SK-N-SH (cell line): ENCODE measurements around the gene PDGFRB. TPM values are rescaled to one million over a fixed set of nuclear protein-coding genes. Genes with fewer than 3 reads are reported as not detected.

Experiments used
- CTCF ChIA-PET: fragments of 300-600, 350-600 bp; formaldehyde crosslinking; extraction: SDS; loops from one replicate; lab custom pipeline; 2021; lab: Yijun Ruan, JAX
- POLR2A ChIA-PET: fragments of 350-600 bp; sonication (Branson Sonifier 250); formaldehyde crosslinking; extraction: SDS; loops from one replicate; lab custom pipeline; 2020; ENCODE audit warnings: antibody characterized with exemption, inconsistent platforms; lab: Yijun Ruan, JAX
- DNase-seq: peaks from one replicate; pipeline ENCODE4 v3.0.0; 2012
- H2AFZ ChIP-seq: fragments of 200-600 bp; sonication (generic); 2 replicates; pipeline ENCODE4 v1.8.1; 2016; ENCODE audit warnings: antibody characterized with exemption, mild to moderate bottlenecking, low read depth
- H3F3A ChIP-seq: fragments of 200-600 bp; sonication (generic); replicated peaks from 2 replicates; pipeline ENCODE3; 2016; ENCODE audit warnings: antibody characterized with exemption, mild to moderate bottlenecking; ENCODE audit not compliant: insufficient read depth
- H3K27ac ChIP-seq, 2 experiments: fragments of 200-500 bp in 1 of 2; fragments of 200-600 bp in 1 of 2; sonication (Bioruptor generic) in 1 of 2; sonication (generic), shearing (Covaris generic) in 1 of 2; 2 replicates each; pipeline versions ENCODE4 v1.5.1 to v1.6.1; 2014 to 2016; ENCODE audit warnings: low read depth in 2 of 2, inconsistent platforms in 1 of 2, low read length in 1 of 2, mild to moderate bottlenecking in 1 of 2, mixed read lengths in 1 of 2
- H3K27me3 ChIP-seq: fragments of 200-600 bp; sonication (generic), shearing (Covaris generic); 2 replicates; pipeline ENCODE4 v1.6.1; 2016; ENCODE audit warnings: mixed run types; ENCODE audit not compliant: insufficient read depth
- H3K36me3 ChIP-seq, 2 experiments: fragments of 200-500 bp in 1 of 2; fragments of 200-600 bp in 1 of 2; sonication (Bioruptor generic) in 1 of 2; sonication (generic) in 1 of 2; replicated peaks in 1 of 2; 2 replicates each; pipeline versions ENCODE3 to v1.5.1; 2014 to 2016; ENCODE audit warnings: low read length in 1 of 2, mild to moderate bottlenecking in 1 of 2; ENCODE audit not compliant: insufficient read depth in 2 of 2, control insufficient read depth in 1 of 2
- H3K4me1 ChIP-seq, 2 experiments: fragments of 200-500 bp in 1 of 2; fragments of 200-600 bp in 1 of 2; sonication (Bioruptor generic) in 1 of 2; sonication (generic), shearing (Covaris generic) in 1 of 2; 2 replicates each; pipeline versions ENCODE4 v1.5.1 to v1.6.1; 2014 to 2016; ENCODE audit warnings: low read depth in 1 of 2, low read length in 1 of 2, mixed run types in 1 of 2; ENCODE audit not compliant: insufficient read depth in 2 of 2, control insufficient read depth in 1 of 2
- H3K4me2 ChIP-seq: fragments of 200-600 bp; sonication (generic), shearing (Covaris generic); 2 replicates; pipeline ENCODE4 v1.6.1; 2017; ENCODE audit warnings: mixed run types
- H3K4me3 ChIP-seq, 2 experiments: fragments of 200-500 bp in 1 of 2; fragments of 200-600 bp in 1 of 2; sonication (Bioruptor generic) in 1 of 2; sonication (generic), shearing (Covaris generic) in 1 of 2; 2 replicates each; pipeline versions ENCODE4 v1.5.1 to v1.8.1; 2014 to 2016; ENCODE audit warnings: low read depth in 2 of 2, inconsistent platforms in 1 of 2, low read length in 1 of 2, mild to moderate bottlenecking in 1 of 2, mixed read lengths in 1 of 2, moderate library complexity in 1 of 2
- H3K79me2 ChIP-seq: fragments of 200-600 bp; sonication (generic); 2 replicates; pipeline ENCODE4 v1.8.1; 2017; ENCODE audit warnings: mild to moderate bottlenecking; ENCODE audit not compliant: insufficient read depth
- H3K9ac ChIP-seq: fragments of 200-600 bp; sonication (generic); 2 replicates; pipeline ENCODE4 v1.6.1; 2017; ENCODE audit warnings: mixed run types
- H3K9me2 ChIP-seq: fragments of 200-600 bp; sonication (generic); 2 replicates; pipeline ENCODE4 v1.6.1; 2017; ENCODE audit warnings: mixed run types
- H3K9me3 ChIP-seq: fragments of 200-600 bp; sonication (generic); 2 replicates; pipeline ENCODE4 v1.6.1; 2017; ENCODE audit warnings: mixed run types, mild to moderate bottlenecking, moderate library complexity
- H4K20me1 ChIP-seq: fragments of 200-600 bp; sonication (generic); 2 replicates; pipeline ENCODE4 v1.6.1; 2017; ENCODE audit warnings: mild to moderate bottlenecking, mixed run types; ENCODE audit not compliant: insufficient read depth
- FOXJ3 ChIP-seq: sonication (generic); formaldehyde crosslinking; IDR thresholded peaks from 2 replicates; pipeline ENCODE4 v1.5.1; 2020; ENCODE audit warnings: mild to moderate bottlenecking, missing genetic modification reagents
- GATA2 ChIP-seq: sonication (generic); formaldehyde crosslinking; IDR thresholded peaks from 2 replicates; pipeline ENCODE4 v1.5.0; 2020; ENCODE audit warnings: mild to moderate bottlenecking, missing genetic modification reagents
- MEF2A ChIP-seq: IDR thresholded peaks from 2 replicates; pipeline ENCODE4 v1.4.0; 2012; ENCODE audit warnings: low read depth, borderline replicate concordance
- MXI1 ChIP-seq: IDR thresholded peaks from 2 replicates; pipeline ENCODE4 v1.6.1; 2012; ENCODE audit warnings: mild to moderate bottlenecking, low read depth, low read length, improper control_type of control experiment
- NFIC ChIP-seq: IDR thresholded peaks from 2 replicates; pipeline ENCODE4 v1.4.0; 2012; ENCODE audit warnings: borderline replicate concordance
- PBX3 ChIP-seq: IDR thresholded peaks from 2 replicates; pipeline ENCODE4; 2012
- RCOR1 ChIP-seq: fragments of 150-350 bp; IDR thresholded peaks from 2 replicates; pipeline ENCODE4 v1.6.1; 2017; ENCODE audit warnings: antibody characterized with exemption, low read length
- RFX5 ChIP-seq: IDR thresholded peaks from 2 replicates; pipeline ENCODE4 v1.6.1; 2012; ENCODE audit warnings: mild to moderate bottlenecking, improper control_type of control experiment, low read length
- RXRA ChIP-seq: IDR thresholded peaks from 2 replicates; pipeline ENCODE4 v1.4.0; 2012; ENCODE audit warnings: low read depth, mild to moderate bottlenecking, borderline replicate concordance
- SMC3 ChIP-seq: IDR thresholded peaks from 2 replicates; pipeline ENCODE4 v1.6.1; 2012; ENCODE audit warnings: low read depth, low read length, improper control_type of control experiment
- TEAD4 ChIP-seq: IDR thresholded peaks from 2 replicates; pipeline ENCODE4 v1.4.0; 2012; ENCODE audit warnings: mild to moderate bottlenecking, borderline replicate concordance; ENCODE audit not compliant: insufficient read depth
- WGBS: methylation state at CpG from one replicate; pipeline ENCODE4 v1.1.6; 2017; ENCODE audit warnings: low lambda C conversion rate; 5-methylcytosine and 5-hydroxymethylcytosine counted together
- polyA plus RNA-seq, 3 experiments: library from polyadenylated mRNA; depleted of rRNA; stranded (reverse); fragments of >200 nt; gene quantifications; 2 replicates each; pipeline ENCODE4 v1.2.3, GENCODE V29; 2012
- TF ChIP-seq, protein P1 (sequence below): fragments of 200-600 bp; sonication (generic); IDR thresholded peaks from 2 replicates; pipeline ENCODE4 v1.6.1; 2017; ENCODE audit warnings: antibody characterized with exemption, mild to moderate bottlenecking, moderate library complexity

Gene PDGFRB
- polyA plus RNA-seq, 1 of the 3 experiments (the other 2 are of a cell fraction) = 32.1 TPM

DNA sequence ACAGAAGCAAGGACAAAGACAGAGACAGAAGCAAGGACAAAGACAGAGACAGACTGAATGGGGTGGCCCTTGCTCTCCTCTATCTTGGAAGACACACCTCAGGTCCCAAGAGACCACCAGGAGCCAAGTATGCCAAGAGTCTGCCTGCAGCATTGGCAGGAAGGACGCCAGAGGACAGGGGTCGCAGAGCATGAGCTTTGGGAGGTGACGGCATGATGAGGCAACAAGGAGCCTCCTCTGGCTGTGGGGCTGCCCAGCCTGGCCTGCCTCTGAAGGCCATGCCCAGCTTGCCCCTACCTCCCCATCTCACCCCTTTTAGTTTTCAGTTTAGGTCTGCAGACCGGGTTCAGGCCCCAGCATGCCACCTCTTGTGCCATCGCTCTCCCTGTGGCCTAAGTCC, 17.6 kb downstream of the PDGFRB start (continued):
- TF ChIP-seq, protein P1, sequence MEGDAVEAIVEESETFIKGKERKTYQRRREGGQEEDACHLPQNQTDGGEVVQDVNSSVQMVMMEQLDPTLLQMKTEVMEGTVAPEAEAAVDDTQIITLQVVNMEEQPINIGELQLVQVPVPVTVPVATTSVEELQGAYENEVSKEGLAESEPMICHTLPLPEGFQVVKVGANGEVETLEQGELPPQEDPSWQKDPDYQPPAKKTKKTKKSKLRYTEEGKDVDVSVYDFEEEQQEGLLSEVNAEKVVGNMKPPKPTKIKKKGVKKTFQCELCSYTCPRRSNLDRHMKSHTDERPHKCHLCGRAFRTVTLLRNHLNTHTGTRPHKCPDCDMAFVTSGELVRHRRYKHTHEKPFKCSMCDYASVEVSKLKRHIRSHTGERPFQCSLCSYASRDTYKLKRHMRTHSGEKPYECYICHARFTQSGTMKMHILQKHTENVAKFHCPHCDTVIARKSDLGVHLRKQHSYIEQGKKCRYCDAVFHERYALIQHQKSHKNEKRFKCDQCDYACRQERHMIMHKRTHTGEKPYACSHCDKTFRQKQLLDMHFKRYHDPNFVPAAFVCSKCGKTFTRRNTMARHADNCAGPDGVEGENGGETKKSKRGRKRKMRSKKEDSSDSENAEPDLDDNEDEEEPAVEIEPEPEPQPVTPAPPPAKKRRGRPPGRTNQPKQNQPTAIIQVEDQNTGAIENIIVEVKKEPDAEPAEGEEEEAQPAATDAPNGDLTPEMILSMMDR = no peak
- TF ChIP-seq TEAD4 (no peak), MXI1 (no peak)

DNA sequence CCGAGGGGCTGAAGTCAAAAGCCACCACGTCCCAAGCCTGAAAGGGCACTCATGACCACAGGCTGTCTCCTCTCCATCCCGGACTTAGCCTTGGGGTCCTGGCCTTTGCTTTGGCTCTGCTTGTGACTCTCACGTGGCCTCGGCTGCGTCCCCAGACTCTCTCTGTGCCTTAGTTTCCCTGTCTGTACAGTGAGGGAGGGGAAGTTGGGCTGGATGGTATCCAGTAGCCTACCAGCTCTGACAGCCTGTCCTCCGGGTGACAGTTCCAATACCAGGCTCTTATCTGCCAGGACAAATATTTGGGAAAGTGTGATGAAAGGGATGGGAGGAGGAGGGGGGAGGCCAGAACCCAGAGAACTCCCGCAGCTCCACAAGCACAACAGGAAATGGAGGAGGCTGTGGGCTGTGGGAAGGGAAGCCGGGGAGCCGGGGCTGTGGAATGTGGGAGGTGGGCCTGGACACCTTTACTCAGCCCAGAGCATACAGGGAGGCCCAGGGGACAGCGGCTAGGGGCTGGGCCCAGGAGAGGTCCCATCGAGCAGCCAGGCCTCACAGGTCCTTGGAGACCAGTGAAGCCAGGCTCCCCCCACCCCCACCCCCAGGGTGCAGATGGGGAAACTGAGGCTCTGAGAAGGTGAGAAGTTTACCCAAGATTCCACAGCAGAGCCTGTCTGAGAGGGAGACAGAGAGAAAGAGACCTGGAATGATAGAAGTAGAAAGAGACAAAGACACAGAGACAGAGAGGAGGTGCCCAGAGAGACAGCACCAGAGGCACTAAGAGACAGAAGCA, 18.3 kb downstream of the PDGFRB start:
- Histone ChIP-seq H3K4me1 (peaks cover 47 to 64% of the 10 kb centered on the region in 2 experiments), H3K9me2 (no peaks in the 10 kb centered on the region), H2AFZ (no peak overlapping the region), H3K36me3 (peaks cover 15 to 40% of the 10 kb centered on the region in 2 experiments), H3F3A (peaks cover 12% of the 10 kb centered on the region), H3K4me2 (peak overlapping the region; percentile 74), H3K9ac (peak overlapping the region; percentile 38; the same call in 1 of the 2 replicates), H4K20me1 (no peaks in the 10 kb centered on the region), H3K27ac (peak overlapping the region; percentile 87 to 99), H3K79me2 (peaks cover 35% of the 10 kb centered on the region), H3K27me3 (no peaks in the 10 kb centered on the region), H3K9me3 (no peaks in the 10 kb centered on the region), H3K4me3 (no peak overlapping the region)
- WGBS = 61% methylated on average over 10 of the region's 12 CpGs
- TF ChIP-seq MEF2A (no peak), RXRA (no peak), GATA2 (CRISPR knock-in tag) (no peak), SMC3 (no peak), RFX5 (no peak), FOXJ3 (CRISPR knock-in tag) (no peak), NFIC (no peak), MXI1 (no peak), RCOR1 (no peak), PBX3 (no peak)
- POLR2A ChIA-PET = interaction anchor here (1.0 to 1.5 kb wide), 2 partner anchors 18 to 19 kb away, joined by 3 to 5 read pairs; partner anchors contain the start of gene PDGFRB
- CTCF ChIA-PET = interaction anchor here (0.8 to 3.6 kb wide), 10 partner anchors 7 to 703 kb away, joined by 3 to 43 read pairs (median 6); partner anchors contain the start of gene PDGFRB
- DNase-seq = no peak
